ENCODE data around the gene HORMAD2. TPM values are rescaled to one million over a fixed set of nuclear protein-coding genes. Genes with fewer than 3 reads are reported as not detected.

Gene HORMAD2
- total and polyA plus RNA-seq, 2 donors (not counting 1 experiment from before 2014, with no cell fraction given), result not detected

GRCh38 chr22:30115705-30116104 is 35.4 kb downstream of the HORMAD2 start:
- Mint-ChIP-seq H3K27me3 (peaks cover 6% of the 10 kb centered on the region), H3K4me1 (no peaks in the 10 kb centered on the region), H3K9me3 (ENCODE audit: insufficient read depth) (no peaks in the 10 kb centered on the region), H3K27ac (no peak overlapping the region), H3K4me3 (no peak overlapping the region)
- DNase-seq (no peak), ATAC-seq (ENCODE audit: low read depth) (no peak)
- CTCF ChIA-PET, result interaction anchor here (0.6 kb wide), 1 partner anchor 239 kb away, joined by 4 read pairs; no protein-coding TSS in a partner anchor
- H3K27ac ChIP-seq (ENCODE audit: low read length in 2 of 2), result no peak overlapping the region
- no CpG with 5 or more reads among the region's 2 CpGs for WGBS (ENCODE audit: insufficient coverage)
- H3K9me3 ChIP-seq (ENCODE audit: control extremely low read depth in 1 of 3, control insufficient read depth in 2 of 3, insufficient read depth in 1 of 3, low read length in 2 of 3), result no peaks in the 10 kb centered on the region
- POLR2A ChIA-PET, result no interaction called here
- no peaks in the 10 kb centered on the region for H3K79me2 ChIP-seq (ENCODE audit: control insufficient read depth, insufficient read depth, low read length)
- intact Hi-C loops (cut with micrococcal nuclease), result no loop called here
- H4K20me1 ChIP-seq (ENCODE audit: control insufficient read depth, insufficient read depth, low read length, poor library complexity, severe bottlenecking), result no peaks in the 10 kb centered on the region
- no peaks in the 10 kb centered on the region for H3K27me3 ChIP-seq (replicated peaks in 1 of 4; ENCODE audit: control extremely low read depth in 1 of 4, control insufficient read depth in 3 of 4, insufficient read depth in 4 of 4, low read length in 3 of 4)
- no peaks in the 10 kb centered on the region for H3K4me1 ChIP-seq (ENCODE audit: control insufficient read depth in 2 of 2, insufficient read depth in 2 of 2, low read length in 2 of 2)
- H3K4me3 ChIP-seq (ENCODE audit: control extremely low read depth in 1 of 5, extremely low read depth in 1 of 5, insufficient read depth in 1 of 5, low read depth in 2 of 5, low read length in 4 of 5), result no peak overlapping the region
- H3K36me3 ChIP-seq (replicated peaks in 1 of 2; ENCODE audit: control extremely low read depth in 1 of 2, control insufficient read depth in 1 of 2, extremely low read depth in 1 of 2, insufficient read depth in 2 of 2, low read length in 1 of 2), result no peaks in the 10 kb centered on the region
- H3K9ac ChIP-seq (ENCODE audit: low read length), result no peak overlapping the region
- no peak overlapping the region for H2AFZ ChIP-seq (ENCODE audit: insufficient read depth, low read depth, low read length, poor library complexity, severe bottlenecking)
- no peak overlapping the region for H3K4me2 ChIP-seq (replicated peaks; ENCODE audit: low read depth, low read length, poor library complexity, severe bottlenecking)
- no peak for TF ChIP-seq CTCF (IDR thresholded peaks at IDR 0.05)
- no peak for TF ChIP-seq EZH2 (IDR thresholded peaks at IDR 0.05; ENCODE audit: borderline replicate concordance, insufficient read depth, low read depth, low read length, poor library complexity, severe bottlenecking)

GRCh38 chr22:30116362-30117117 is 36.3 kb downstream of the HORMAD2 start:
- Histone ChIP-seq H3K4me3 (ENCODE audit: control extremely low read depth in 1 of 5, extremely low read depth in 1 of 5, insufficient read depth in 1 of 5, low read depth in 2 of 5, low read length in 4 of 5) (no peak overlapping the region), H3K79me2 (ENCODE audit: control insufficient read depth, insufficient read depth, low read length) (no peaks in the 10 kb centered on the region), H3K9ac (ENCODE audit: low read length) (no peak overlapping the region), H4K20me1 (ENCODE audit: control insufficient read depth, insufficient read depth, low read length, poor library complexity, severe bottlenecking) (no peaks in the 10 kb centered on the region), H3K27ac (ENCODE audit: low read length in 2 of 2) (no peak overlapping the region), H3K36me3 (replicated peaks in 1 of 2; ENCODE audit: control extremely low read depth in 1 of 2, control insufficient read depth in 1 of 2, extremely low read depth in 1 of 2, insufficient read depth in 2 of 2, low read length in 1 of 2) (no peaks in the 10 kb centered on the region), H3K4me1 (ENCODE audit: control insufficient read depth in 2 of 2, insufficient read depth in 2 of 2, low read length in 2 of 2) (no peaks in the 10 kb centered on the region), H2AFZ (ENCODE audit: insufficient read depth, low read depth, low read length, poor library complexity, severe bottlenecking) (no peak overlapping the region), H3K4me2 (replicated peaks; ENCODE audit: low read depth, low read length, poor library complexity, severe bottlenecking) (no peak overlapping the region), H3K9me3 (ENCODE audit: control extremely low read depth in 1 of 3, control insufficient read depth in 2 of 3, insufficient read depth in 1 of 3, low read length in 2 of 3) (no peaks in the 10 kb centered on the region), H3K27me3 (replicated peaks in 1 of 4; ENCODE audit: control extremely low read depth in 1 of 4, control insufficient read depth in 3 of 4, insufficient read depth in 4 of 4, low read length in 3 of 4) (no peaks in the 10 kb centered on the region)
- no peaks in the 10 kb centered on the region for H3K4me1 Mint-ChIP-seq
- H3K4me3 Mint-ChIP-seq, result no peak overlapping the region
- no peak for TF ChIP-seq CTCF (IDR thresholded peaks at IDR 0.05)
- no peak for TF ChIP-seq EZH2 (IDR thresholded peaks at IDR 0.05; ENCODE audit: borderline replicate concordance, insufficient read depth, low read depth, low read length, poor library complexity, severe bottlenecking)
- H3K27ac Mint-ChIP-seq, result no peak overlapping the region
- intact Hi-C loops (cut with micrococcal nuclease), result no loop called here
- H3K27me3 Mint-ChIP-seq, result peaks cover 6% of the 10 kb centered on the region
- H3K9me3 Mint-ChIP-seq (ENCODE audit: insufficient read depth), result no peaks in the 10 kb centered on the region
- DNase-seq (no peak), ATAC-seq (ENCODE audit: low read depth) (no peak)
- WGBS (ENCODE audit: insufficient coverage), result no CpG with 5 or more reads among the region's 1 CpG
- POLR2A ChIA-PET, result no interaction called here
- CTCF ChIA-PET, result interaction anchor here (2.5 kb wide), 1 partner anchor 9 kb away, joined by 9 read pairs; no protein-coding TSS in a partner anchor

Data from B cell (primary cell).